GM19372 (cell line): ENCODE results near the gene PALD1.
"Not testable (repeated sequence)": the region's sequence is repeated elsewhere in the genome, so short reads cannot be mapped to it uniquely, and the experiment has no call there.

Experiments used
- ATAC-seq: cut with Tn5 transposase; IDR thresholded peaks from one replicate; pipeline ENCODE4 v1.9.1; 2021; ENCODE audit warnings: mild to moderate bottlenecking, low read depth, moderate library complexity; ENCODE audit not compliant: unreplicated experiment

Gene PALD1

GRCh38 chr10:70599319-70599718 is 120.8 kb downstream of the PALD1 start:
- ATAC-seq, result no peak

DNA sequence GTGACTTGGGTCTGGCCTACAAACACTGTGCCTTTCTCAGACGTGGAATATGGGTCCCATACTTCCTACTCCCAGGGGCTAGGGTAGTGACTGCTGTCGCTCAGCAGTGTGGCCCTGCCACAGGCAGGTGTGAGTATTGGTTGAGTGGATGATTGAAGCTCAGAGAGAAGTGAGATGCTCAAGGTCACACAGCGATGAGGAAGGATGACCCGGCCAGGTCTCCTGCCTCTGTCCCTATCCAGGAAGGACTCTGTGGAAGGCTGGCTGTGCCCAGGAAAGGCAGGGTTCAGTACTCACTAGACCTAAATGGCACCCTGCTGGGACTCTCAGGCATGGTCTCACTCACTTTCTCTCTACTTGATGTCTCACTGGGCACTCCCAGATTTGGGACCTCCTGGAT is 121.2 kb downstream of the PALD1 start:
- no peak for ATAC-seq

GRCh38 chr10:70600512-70601395 is 122.2 kb downstream of the PALD1 start:
- ATAC-seq, result no peak

DNA sequence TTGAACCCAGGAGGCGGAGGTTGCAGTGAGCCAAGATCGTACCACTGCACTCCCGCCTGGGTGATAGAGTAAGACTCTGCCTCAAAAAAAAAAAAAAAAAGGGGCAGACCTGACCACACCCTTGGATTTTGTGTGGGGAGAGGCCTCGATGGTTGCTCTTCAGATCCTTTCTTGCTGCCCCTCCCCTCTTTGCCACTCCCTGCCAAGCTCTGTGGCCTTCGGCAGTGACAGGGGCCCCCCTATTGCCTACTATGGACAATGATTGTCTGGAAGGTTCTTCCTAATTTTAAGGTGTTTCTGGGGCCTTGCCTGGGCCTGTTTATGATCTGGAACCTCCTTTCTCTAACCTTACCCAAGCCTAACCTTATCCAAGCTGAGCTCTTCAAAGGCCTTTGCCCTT is 123.2 kb downstream of the PALD1 start:
- no peak for ATAC-seq

GRCh38 chr10:70602665-70603448 is 124.3 kb downstream of the PALD1 start, which contains the start of gene PRF1:
PRF1 (minus strand) TSS chr10:70602741; CDS start chr10:70600902, 1,839 bp downstream.
- no peak for ATAC-seq

DNA sequence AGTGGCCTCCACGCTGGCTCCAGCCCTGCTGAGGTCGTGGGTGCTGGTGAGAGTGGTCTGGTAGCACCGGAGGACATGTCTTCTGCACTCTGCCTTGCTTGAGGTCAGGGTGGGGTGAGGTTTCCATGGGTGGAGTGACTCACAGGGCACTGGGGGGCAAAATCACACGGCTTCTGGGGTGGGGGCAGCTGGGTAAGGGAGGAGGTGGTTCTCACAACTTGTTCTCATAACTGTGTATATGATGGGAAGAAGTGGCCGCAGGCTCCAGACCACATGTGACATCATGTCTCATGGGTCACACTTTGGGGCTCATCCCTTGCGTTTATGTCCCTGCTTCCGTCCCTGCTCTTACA is 124.9 kb downstream of the PALD1 start:
- ATAC-seq, result no peak

DNA sequence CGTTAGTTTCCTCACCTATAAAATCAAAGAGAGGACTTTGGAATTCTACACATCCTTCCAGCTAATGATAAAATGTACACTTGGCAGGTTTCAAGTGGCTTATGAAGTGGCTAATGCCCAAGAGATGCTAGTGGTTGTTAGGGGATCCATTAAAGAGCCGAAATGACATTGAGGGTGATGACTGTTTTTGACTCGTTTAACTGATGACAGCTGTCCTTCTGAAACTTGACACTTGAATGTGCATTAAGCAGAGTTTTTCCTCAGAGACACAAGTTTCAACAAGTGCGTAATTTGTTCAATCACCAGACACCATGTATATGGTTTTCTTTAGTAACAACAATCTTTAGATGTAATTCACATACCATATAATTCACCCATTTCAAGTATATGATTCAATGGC is 125.5 kb downstream of the PALD1 start:
- no peak for ATAC-seq

GRCh38 chr10:70605161-70605560 is 126.6 kb downstream of the PALD1 start:
- ATAC-seq, result no peak

- ATAC-seq, result no peak
Measured at GRCh38 chr10:70607936-70608335, 129.4 kb downstream of the PALD1 start.

DNA sequence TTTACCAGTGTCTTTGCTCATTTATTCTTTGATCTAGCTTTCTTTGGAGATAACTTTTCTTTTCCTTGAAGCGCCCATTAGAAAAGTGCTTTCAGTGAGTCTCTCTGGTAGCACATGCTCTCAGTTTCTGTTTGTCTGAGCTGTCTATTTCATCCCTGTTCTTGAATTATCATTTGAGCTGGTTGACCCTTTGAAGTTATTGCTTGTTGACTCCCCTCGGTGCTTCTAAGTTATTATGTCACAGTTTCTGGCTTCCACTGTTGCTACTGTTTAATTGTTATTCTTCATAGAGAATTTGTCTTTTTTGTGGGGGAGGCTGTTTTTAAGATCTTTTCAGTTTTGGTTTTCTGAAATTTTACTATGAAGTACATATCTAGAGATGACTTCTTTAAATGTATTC is 135.4 kb downstream of the PALD1 start:
- ATAC-seq, result no peak

GRCh38 chr10:70614364-70614763 is 135.8 kb downstream of the PALD1 start:
- not testable (repeated sequence) for ATAC-seq

- no peak for ATAC-seq
Measured at GRCh38 chr10:70615211-70615610, 136.6 kb downstream of the PALD1 start.

- no peak for ATAC-seq
Measured at GRCh38 chr10:70615784-70616522, 137.4 kb downstream of the PALD1 start.

DNA sequence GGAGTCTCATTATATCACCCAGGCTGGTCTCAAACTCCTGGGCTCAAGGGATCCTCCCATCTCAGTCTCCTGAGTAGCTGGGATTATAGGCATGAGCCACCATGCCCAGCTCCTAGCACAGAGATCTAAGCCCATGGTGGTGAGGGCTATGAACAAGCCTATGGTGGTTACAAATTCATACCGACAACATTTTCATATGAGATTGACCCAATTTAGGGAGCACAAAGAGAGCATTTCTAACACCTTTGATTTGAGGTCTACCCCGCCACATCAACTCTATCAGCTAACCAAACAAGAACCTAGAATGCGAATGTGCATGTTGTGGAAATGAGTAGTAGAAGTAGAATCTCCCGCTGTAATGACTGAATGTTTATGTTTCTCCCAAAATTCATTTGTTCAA is 138.2 kb downstream of the PALD1 start:
- ATAC-seq, result no peak
